GM12892 (cell line): ENCODE results near the gene PATJ.

ENCODE experiments used
- POLR2A ChIP-seq: IDR thresholded peaks from 2 replicates; pipeline ENCODE4 v1.6.1; 2011; ENCODE audit warnings: low read depth, low read length, control low read depth
- POLR2AphosphoS5 ChIP-seq: IDR thresholded peaks from 2 replicates; pipeline ENCODE4 v1.6.1; 2011; ENCODE audit warnings: low read depth, low read length, control low read depth
- TAF1 ChIP-seq: IDR thresholded peaks from 2 replicates; pipeline ENCODE4 v1.6.1; 2011; ENCODE audit warnings: low read depth, mild to moderate bottlenecking, control low read depth, low read length, borderline replicate concordance

DNA sequence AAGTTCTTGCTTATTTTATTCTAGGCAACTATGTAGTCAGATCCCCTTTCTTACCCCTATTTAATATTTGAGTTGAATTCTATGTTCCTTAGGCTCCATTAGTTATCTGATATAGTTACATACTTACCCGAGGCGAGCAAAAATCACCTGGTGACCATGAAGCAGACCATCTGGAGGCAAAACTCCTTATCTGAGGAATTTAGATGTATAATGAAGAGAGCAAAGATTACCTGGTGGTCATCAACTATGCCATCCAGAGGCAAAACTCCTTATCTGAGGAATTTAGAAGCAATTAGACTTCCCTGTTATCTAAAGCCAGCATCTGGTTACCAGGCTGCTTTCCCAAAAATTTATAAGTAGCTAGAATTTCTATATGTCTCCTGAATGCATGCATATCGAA lies 129.9 kb downstream of the PATJ start:
- TF ChIP-seq POLR2A: no peak
- TF ChIP-seq POLR2AphosphoS5: no peak
- TF ChIP-seq TAF1: no peak
